NB4 (cell line): ENCODE results near the gene CCN6.
A peak's percentile ranks its signal among the peaks of the same experiment; 100 is the strongest.

Experiments
- DNase-seq: peaks from one replicate; pipeline ENCODE4 v3.0.0; 2010; ENCODE audit warnings: low read depth
- H3K4me3 ChIP-seq: one replicate; pipeline ENCODE4 v1.5.1; 2011; ENCODE audit warnings: mild to moderate bottlenecking, low read depth, low read length, moderate library complexity
- CTCF ChIP-seq: IDR thresholded peaks from one replicate; pipeline ENCODE4 v1.5.1; 2012; ENCODE audit warnings: low read depth, low read length
- MAX ChIP-seq: IDR thresholded peaks from 2 replicates; pipeline ENCODE4 v1.6.1; 2011; ENCODE audit warnings: low read depth, low read length
- MYC ChIP-seq: IDR thresholded peaks from 2 replicates; pipeline ENCODE4 v1.6.1; 2011; ENCODE audit warnings: low read depth, low read length
- POLR2A ChIP-seq: IDR thresholded peaks from 2 replicates; pipeline ENCODE4 v1.6.1; 2011; ENCODE audit warnings: mild to moderate bottlenecking; ENCODE audit not compliant: insufficient read length; ENCODE audit errors: extremely low read depth

CCN6 gene

GRCh38 chr6:112024464-112024863 is 29.4 kb upstream of the CCN6 start:
- no peak overlapping the region for H3K4me3 ChIP-seq
- TF ChIP-seq POLR2A (no peak), CTCF (no peak), MYC (no peak), MAX (no peak)
- no peak for DNase-seq

GRCh38 chr6:112026933-112027332 is 27.0 kb upstream of the CCN6 start:
- no peak for DNase-seq
- TF ChIP-seq MYC, result no peak
- no peak for TF ChIP-seq CTCF
- no peak for TF ChIP-seq MAX
- TF ChIP-seq POLR2A, result no peak
- no peak overlapping the region for H3K4me3 ChIP-seq

GRCh38 chr6:112027942-112028674 is 25.8 kb upstream of the CCN6 start:
- TF ChIP-seq POLR2A, result no peak
- TF ChIP-seq CTCF, result no peak
- TF ChIP-seq MAX, result peak; percentile 16; the same call in 1 of the 2 replicates
- no peak for TF ChIP-seq MYC
- no peak overlapping the region for H3K4me3 ChIP-seq
- DNase-seq, result peak; percentile 58

GRCh38 chr6:112029045-112029822 is 24.7 kb upstream of the CCN6 start:
- peak; percentile 81 for DNase-seq
- TF ChIP-seq POLR2A (no peak), MYC (no peak), CTCF (peak; percentile 91), MAX (0 out of 2 replicates have a peak, but pooled peaks have one; percentile 11)

GRCh38 chr6:112030206-112030960 is 23.5 kb upstream of the CCN6 start:
- TF ChIP-seq MYC (no peak), CTCF (no peak), MAX (no peak), POLR2A (no peak)
- no peak for DNase-seq
- no peak overlapping the region for H3K4me3 ChIP-seq

More at GRCh38 chr6:112029045-112029822, 24.7 kb upstream of the CCN6 start:
- no peak overlapping the region for H3K4me3 ChIP-seq
